AG10803 (cell line): Measurements from ENCODE around the gene CD300C.

ENCODE experiments used
- DNase-seq: peaks from one replicate; pipeline ENCODE4 v3.0.0; 2010; ENCODE audit warnings: low read depth
- H3K4me3 ChIP-seq: 2 replicates; pipeline ENCODE4 v1.5.1; 2011; ENCODE audit warnings: mild to moderate bottlenecking, low read length, control low read depth
- TF ChIP-seq, protein P1 (sequence below): conservative IDR thresholded peaks from 2 replicates; pipeline ENCODE4 v1.5.1; 2011; ENCODE audit warnings: mild to moderate bottlenecking, low read length, control low read depth, inconsistent platforms

Gene CD300C

DNA sequence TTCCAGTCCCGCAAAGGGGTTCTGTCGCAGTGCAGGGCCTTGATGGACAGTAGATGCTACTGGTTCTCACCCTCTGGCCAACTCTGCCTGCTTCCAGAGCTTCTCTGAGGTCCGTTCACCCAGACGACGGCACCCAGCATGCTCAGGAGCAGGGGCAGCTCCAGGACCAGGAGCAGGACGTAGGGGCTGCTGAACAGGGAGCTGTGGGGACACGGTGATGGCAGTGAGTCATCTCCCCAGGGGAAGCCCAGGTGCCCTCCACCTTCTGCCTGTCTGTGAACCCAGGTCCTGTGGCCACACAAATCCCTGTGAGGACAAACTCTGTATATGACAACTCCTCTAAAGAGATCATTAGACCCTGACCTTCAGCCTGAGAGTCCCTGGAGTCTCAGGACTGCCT, 3.4 kb upstream of the CD300C start:
- H3K4me3 ChIP-seq: no peak overlapping the region
- no peak for DNase-seq
- TF ChIP-seq, protein P1, sequence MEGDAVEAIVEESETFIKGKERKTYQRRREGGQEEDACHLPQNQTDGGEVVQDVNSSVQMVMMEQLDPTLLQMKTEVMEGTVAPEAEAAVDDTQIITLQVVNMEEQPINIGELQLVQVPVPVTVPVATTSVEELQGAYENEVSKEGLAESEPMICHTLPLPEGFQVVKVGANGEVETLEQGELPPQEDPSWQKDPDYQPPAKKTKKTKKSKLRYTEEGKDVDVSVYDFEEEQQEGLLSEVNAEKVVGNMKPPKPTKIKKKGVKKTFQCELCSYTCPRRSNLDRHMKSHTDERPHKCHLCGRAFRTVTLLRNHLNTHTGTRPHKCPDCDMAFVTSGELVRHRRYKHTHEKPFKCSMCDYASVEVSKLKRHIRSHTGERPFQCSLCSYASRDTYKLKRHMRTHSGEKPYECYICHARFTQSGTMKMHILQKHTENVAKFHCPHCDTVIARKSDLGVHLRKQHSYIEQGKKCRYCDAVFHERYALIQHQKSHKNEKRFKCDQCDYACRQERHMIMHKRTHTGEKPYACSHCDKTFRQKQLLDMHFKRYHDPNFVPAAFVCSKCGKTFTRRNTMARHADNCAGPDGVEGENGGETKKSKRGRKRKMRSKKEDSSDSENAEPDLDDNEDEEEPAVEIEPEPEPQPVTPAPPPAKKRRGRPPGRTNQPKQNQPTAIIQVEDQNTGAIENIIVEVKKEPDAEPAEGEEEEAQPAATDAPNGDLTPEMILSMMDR: no peak

DNA sequence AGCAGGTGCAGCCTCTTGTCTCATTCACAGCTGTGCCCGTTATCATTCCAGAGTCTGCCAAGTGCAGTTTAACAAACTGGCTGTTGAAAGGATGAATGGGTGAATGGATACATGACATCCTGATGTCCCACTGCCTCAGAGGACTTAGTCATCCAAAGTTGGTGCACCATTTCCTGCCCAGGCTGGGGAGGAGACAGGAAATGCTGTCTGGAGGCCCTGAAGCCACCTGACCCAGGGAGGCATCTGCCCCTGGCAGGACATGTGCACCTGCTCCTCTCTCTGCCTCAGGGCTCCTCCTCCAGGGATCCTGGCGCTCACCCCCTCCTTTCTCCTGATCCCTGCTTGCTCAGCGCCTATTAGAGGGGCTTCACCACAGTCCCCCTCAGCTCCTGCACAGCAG, 1.8 kb upstream of the CD300C start:
- no peak for DNase-seq
- TF ChIP-seq, protein P1: no peak
- H3K4me3 ChIP-seq: no peak overlapping the region

DNA sequence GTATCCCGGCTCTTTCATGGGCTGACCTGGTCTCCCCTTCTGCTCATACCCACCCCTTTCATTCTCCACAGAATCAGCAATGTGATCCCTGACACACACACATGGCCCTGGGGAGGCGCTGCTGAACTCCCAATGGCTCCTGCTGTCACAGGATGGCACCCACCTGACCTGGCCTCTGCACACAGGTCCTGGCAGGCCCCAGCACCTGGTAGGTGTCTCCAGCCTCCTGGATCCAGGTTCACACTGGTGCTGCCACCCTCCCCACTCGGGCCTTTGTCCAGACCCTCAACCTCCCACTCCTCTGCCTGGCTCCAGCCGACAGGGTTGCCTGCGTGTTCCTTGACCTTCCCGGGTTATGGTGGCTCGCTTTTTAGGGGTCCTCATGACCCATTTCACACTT, 1.3 kb upstream of the CD300C start:
- TF ChIP-seq, protein P1: no peak
- no peak for DNase-seq
- H3K4me3 ChIP-seq: no peak overlapping the region

DNA sequence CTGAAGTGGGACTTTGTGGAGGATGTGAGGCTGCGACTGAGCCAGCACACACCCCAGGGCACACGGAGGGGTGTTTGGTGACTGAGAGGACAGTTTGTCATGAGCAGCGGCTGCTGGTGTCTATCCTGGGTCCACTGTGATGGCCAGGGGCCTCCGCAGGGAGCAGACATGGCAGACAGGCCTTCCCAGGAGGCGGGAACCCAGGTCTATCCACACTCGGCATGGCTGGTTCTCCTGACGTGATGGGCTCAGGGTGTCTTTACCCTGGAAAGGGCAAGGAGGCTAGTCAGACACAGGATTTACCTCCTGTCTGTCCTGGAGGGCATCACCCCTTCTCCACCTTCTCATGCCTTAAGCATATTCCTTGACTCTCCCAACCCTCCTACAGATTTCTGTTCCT, 671 bp upstream of the CD300C start:
- H3K4me3 ChIP-seq: no peak overlapping the region
- no peak for DNase-seq
- TF ChIP-seq, protein P1: no peak

DNA sequence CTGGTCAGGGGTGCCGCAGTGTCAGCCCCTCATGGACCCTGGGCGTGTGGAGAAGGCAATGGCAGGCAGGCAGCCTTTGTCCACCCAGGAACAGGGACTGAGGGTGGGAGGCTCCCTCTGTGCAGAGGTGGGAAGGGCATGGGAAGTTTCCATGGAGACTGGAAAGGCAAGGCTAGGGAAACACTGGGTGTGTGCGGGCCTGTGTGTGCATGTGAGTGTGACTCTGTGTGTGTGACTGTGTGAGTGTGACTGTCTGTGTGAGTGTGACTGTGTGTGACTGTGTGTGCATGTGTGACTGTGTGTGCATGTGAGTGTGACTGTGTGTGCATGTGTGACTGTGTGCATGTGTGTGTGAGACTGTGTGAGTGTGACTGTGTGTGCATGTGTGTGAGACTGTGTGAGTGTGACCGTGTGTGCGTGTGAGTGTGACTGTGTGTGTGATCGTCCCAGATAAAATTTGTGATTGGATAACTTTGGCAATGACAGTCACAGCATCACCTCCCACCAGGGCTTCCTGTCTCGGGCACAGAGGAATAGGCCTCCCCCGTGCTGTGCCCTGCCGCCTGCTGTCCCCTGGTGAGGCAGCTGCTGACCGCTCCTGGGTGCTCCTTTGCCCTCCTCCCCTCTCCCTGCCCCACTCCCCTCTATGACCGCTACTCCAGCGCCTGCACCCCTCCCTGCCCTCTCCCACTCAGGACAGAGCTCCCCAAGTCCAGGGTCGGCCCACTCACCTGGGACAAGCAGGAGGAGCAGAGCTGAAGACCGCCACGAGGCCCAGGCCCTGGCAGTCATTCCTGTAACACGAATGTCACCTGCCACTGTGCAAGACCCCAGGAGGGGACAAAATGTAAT, 698 bp downstream of the CD300C start:
- TF ChIP-seq, protein P1: no peak
- H3K4me3 ChIP-seq: no peak overlapping the region
- DNase-seq: no peak

DNA sequence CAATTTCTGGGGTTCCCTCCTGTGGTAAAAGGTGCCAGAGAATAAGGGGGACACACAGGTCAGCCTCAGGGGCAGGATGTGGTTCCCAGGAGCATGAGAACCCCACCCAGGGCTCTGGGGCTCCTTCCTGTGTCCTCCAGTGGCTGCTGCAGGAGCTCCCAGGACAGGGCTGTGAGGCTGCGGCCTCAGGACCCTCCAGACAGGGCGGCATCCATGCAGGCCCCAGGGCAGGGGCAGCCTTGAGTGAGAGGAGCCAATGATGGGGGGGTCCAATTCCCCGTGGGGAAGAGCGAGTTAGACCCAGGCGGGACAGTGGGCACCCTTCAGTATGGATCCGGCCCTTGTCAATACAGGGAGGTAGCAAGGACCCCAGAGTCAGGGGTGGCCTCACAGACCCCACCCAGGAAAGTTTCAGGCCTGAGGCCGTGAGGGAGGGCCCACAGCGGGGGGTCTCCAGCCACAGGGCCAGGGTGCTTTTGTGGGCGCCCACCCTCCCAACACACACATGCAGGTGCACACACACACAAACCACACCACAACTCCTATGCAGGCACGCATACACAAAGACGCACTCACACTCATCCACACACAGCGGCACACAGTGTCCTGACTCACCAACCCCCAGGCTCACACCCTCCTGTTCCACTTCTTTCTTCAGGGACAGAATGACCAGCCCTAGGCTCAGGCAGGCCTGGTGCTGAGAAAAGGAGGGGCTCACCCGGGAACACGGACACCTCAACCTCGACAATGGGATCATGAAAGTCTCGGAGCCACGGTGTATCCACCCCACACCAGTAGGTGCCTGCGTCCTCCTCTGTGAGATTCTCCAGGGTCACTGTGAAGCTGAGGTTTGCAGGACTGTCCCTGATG, 1.8 kb downstream of the CD300C start:
- no peak overlapping the region for H3K4me3 ChIP-seq
- TF ChIP-seq, protein P1: no peak
- no peak for DNase-seq
